SU-DHL-6 (cell line): ENCODE data around the gene SULT1A1.

ENCODE experiments used
- H2AFZ ChIP-seq: fragments of 200-600 bp; sonication (generic); 2 replicates; pipeline ENCODE4 v1.6.1; 2014; ENCODE audit warnings: low read depth, mild to moderate bottlenecking, moderate library complexity, mixed read lengths, antibody characterized with exemption, low read length; ENCODE audit not compliant: severe bottlenecking
- H3F3A ChIP-seq: fragments of 200-600 bp; shearing (Covaris generic); 2 replicates; pipeline ENCODE4 v1.6.0; 2016; ENCODE audit warnings: antibody characterized with exemption, mild to moderate bottlenecking; ENCODE audit not compliant: insufficient read depth
- H3K27ac ChIP-seq: fragments of 200-600 bp; sonication (generic); 2 replicates; pipeline ENCODE4 v1.5.1; 2016; ENCODE audit warnings: low read depth, mild to moderate bottlenecking, low read length, moderate library complexity, mixed read lengths
- H3K27me3 ChIP-seq: fragments of 200-600 bp; sonication (generic), shearing (Covaris generic); 2 replicates; pipeline ENCODE4 v1.6.0; 2014; ENCODE audit warnings: mild to moderate bottlenecking, low read length
- H3K36me3 ChIP-seq: fragments of 200-600 bp; sonication (generic); 2 replicates; pipeline ENCODE4 v1.6.1; 2014; ENCODE audit warnings: mild to moderate bottlenecking, low read length, mixed read lengths
- H3K4me2 ChIP-seq: fragments of 300-600, 200-600 bp; shearing (Covaris generic), sonication (generic); 2 replicates; pipeline ENCODE4 v1.6.0; 2014; ENCODE audit warnings: low read length, low read depth, mild to moderate bottlenecking; ENCODE audit not compliant: poor library complexity, severe bottlenecking
- H3K4me3 ChIP-seq: fragments of 200-600 bp; sonication (generic); 2 replicates; pipeline ENCODE4 v1.5.1; 2014; ENCODE audit warnings: antibody characterized with exemption, low read length, mild to moderate bottlenecking, mixed read lengths; ENCODE audit not compliant: insufficient read depth, poor library complexity, severe bottlenecking
- H3K79me2 ChIP-seq: fragments of 200-600 bp; sonication (generic); 2 replicates; pipeline ENCODE4 v1.6.1; 2014; ENCODE audit warnings: mild to moderate bottlenecking, low read length, moderate library complexity; ENCODE audit not compliant: insufficient read depth
- H3K9ac ChIP-seq: fragments of 200-600 bp; sonication (generic); 2 replicates; pipeline ENCODE4 v1.7.0; 2014; ENCODE audit warnings: mild to moderate bottlenecking, low read length
- H3K9me2 ChIP-seq: fragments of 200-600 bp; sonication (generic); replicated peaks from 2 replicates; pipeline ENCODE4 v1.6.1; 2014; ENCODE audit warnings: low read length; ENCODE audit not compliant: insufficient read depth
- H3K9me3 ChIP-seq: fragments of 200-600 bp; sonication (generic); 2 replicates; pipeline ENCODE4 v1.6.1; 2014; ENCODE audit warnings: low read length, mixed read lengths; ENCODE audit not compliant: insufficient read depth
- H4K20me1 ChIP-seq: fragments of 200-600 bp; sonication (generic); 2 replicates; pipeline ENCODE4 v1.6.1; 2014; ENCODE audit warnings: low read depth, mild to moderate bottlenecking, antibody characterized with exemption, low read length, moderate library complexity, mixed read lengths
- CTCF ChIP-seq: fragments of 200-600 bp; sonication (generic); IDR thresholded peaks from one replicate; pipeline ENCODE4 v1.5.1; 2017; ENCODE audit warnings: antibody characterized with exemption, mild to moderate bottlenecking, low read length, moderate library complexity; ENCODE audit not compliant: insufficient read depth, poor library complexity, severe bottlenecking
- EZH2phosphoT487 ChIP-seq: fragments of 200-600 bp; sonication (generic), shearing (Covaris generic); conservative IDR thresholded peaks from 2 replicates; pipeline ENCODE4 v1.6.1; 2018; ENCODE audit warnings: mild to moderate bottlenecking, antibody characterized with exemption, low read length, moderate library complexity, mixed read lengths

Gene SULT1A1

GRCh38 chr16:28555561-28555960 is 54.3 kb downstream of the SULT1A1 start:
- H3K9me3 ChIP-seq = no peaks in the 10 kb centered on the region
- H3K9me2 ChIP-seq = no peaks in the 10 kb centered on the region
- H3K4me3 ChIP-seq = no peak overlapping the region
- H4K20me1 ChIP-seq = no peaks in the 10 kb centered on the region
- peaks cover 39% of the 10 kb centered on the region for H3K79me2 ChIP-seq
- no peaks in the 10 kb centered on the region; the same call in 1 of the 2 replicates for H3K36me3 ChIP-seq
- H2AFZ ChIP-seq = no peak overlapping the region
- no peaks in the 10 kb centered on the region for H3K27me3 ChIP-seq
- peak overlapping the region; percentile 98 for H3K4me2 ChIP-seq
- H3F3A ChIP-seq = no peaks in the 10 kb centered on the region
- no peak for TF ChIP-seq EZH2phosphoT487
- TF ChIP-seq CTCF = no peak
- H3K27ac ChIP-seq = no peak overlapping the region
- H3K9ac ChIP-seq = no peak overlapping the region
